GM21423 (cell line): ENCODE measurements around the gene ANXA5.

Source experiments
- ATAC-seq: cut with Tn5 transposase; IDR thresholded peaks from one replicate; pipeline ENCODE4 v1.9.1; 2021; ENCODE audit warnings: mild to moderate bottlenecking, moderate library complexity; ENCODE audit not compliant: unreplicated experiment

Gene ANXA5

GRCh38 chr4:121712001-121712651 lies 15.3 kb upstream of the ANXA5 start:
- no peak for ATAC-seq

DNA sequence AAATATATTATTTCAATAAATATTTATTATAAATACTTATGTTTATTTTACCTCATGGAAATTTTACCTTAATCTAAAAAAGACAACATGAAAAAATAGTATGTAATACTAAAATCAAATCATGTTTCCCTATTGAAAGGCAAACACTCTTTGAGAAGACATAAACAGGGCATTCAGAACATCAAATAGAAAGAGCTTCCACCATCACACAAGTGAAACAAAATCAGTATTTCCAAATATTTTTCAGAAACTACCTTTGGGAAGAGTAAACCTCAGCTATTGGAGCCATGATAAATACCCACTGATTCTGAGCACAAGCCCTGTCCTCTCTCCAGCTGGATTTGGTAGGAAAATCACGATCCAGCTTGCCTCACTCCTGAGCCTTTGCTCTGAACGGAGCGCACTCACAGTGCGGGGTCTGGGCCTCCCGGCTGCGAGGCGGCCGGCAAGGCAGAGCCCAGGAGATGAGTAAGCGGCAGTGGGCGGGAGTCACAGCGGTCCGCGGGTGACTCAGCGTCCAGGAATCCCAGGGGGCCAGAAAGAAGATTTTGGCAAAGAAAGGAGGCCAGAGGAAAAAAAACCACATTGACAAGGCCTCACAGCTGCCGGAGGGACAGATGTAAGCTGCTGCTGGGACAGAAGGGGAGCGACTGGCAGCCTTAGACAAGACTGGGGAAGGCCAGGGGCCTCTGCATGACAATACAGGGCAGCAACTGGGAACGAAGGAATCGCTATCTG lies 14.7 kb upstream of the ANXA5 start:
- ATAC-seq: peak; percentile 92

GRCh38 chr4:121709766-121710405 lies 13.1 kb upstream of the ANXA5 start:
- no peak for ATAC-seq

DNA sequence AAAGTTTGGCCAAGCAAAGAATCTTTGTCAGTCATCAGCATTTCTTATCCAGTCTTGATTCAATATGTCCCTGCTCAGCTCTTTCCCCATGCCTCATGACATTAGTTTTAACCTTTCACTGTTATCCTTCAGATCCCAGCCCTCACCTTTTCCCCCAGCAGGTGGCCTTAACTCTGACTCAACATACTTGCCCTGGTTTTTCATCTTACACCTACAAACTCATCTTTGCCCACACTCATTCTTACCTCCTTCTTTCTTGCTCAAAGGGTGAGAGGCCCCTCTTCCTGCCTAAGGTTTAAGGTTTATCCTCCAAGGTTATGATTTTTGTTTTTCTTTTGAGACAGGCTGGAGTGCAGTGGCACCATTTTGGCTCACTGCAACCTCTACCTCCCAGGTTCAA lies 10.6 kb upstream of the ANXA5 start:
- ATAC-seq: no peak

- ATAC-seq: peak; percentile 47
Observed at GRCh38 chr4:121706595-121707021, 9.8 kb upstream of the ANXA5 start.

- no peak for ATAC-seq
Observed at GRCh38 chr4:121705521-121705920, 8.7 kb upstream of the ANXA5 start.

GRCh38 chr4:121702136-121702535 lies 5.4 kb upstream of the ANXA5 start:
- no peak for ATAC-seq

DNA sequence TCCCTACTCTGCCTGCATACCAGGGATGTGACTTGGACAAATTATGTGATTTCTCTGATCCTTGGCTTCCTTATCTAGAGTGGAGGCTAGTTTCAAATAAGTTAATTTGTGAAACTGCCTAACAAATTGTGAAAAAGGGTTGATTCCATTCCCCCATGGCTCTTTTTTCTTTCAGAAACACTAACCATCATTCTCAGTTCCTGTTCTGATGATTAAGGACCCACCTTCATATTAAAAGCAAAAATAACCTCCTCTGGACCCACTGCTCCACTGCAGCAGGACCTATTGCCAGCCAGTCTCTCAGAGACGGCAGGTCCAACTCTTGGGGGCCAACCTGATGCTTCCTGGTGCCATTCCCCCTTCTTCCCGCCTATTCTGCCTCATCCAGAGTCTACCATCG lies 4.5 kb upstream of the ANXA5 start:
- no peak for ATAC-seq

GRCh38 chr4:121698236-121698671 lies 1.5 kb upstream of the ANXA5 start:
- no peak for ATAC-seq

DNA sequence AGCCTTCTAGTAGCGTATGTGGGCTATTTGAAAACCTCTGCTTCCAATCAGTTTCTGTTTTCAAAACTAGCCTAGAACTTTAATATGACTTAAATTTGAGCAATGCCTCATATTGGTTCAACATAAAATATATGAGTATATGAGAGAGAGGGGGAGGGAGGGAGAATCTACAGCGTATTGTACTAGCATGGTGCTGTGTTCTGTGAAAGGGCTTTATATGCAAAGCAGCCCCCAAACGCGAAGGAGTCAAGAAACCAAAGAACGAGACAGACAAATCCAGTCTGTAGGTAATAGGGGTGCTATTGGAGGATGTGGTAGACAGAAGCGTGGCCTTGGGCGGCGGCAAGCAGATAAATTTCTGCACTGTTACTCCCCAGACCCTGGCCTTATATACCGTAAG lies 784 bp upstream of the ANXA5 start:
- ATAC-seq: no peak

- peak; percentile 23 for ATAC-seq
Observed at GRCh38 chr4:121696170-121696580, 605 bp downstream of the ANXA5 start.

GRCh38 chr4:121693886-121694285 lies 2.9 kb downstream of the ANXA5 start:
- ATAC-seq: no peak

DNA sequence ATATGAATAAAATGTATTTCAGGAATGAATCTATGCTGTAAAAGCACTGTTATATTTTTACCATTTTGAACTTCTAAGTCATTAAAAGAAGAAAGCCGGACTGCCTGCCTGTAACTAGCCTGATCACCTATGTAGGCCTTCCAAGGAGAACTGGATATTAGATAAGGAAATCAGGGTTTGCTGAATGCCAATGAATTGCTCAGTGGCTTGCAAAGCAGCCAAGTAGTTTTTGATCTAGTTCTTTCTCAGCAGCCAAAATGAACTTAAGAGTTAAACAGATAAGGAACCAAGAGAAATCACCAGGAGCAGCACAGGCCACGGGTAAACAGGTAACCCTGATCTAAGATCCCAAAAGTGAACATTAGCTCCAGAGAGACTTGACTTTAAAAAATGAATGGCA lies 3.3 kb downstream of the ANXA5 start:
- ATAC-seq: no peak

DNA sequence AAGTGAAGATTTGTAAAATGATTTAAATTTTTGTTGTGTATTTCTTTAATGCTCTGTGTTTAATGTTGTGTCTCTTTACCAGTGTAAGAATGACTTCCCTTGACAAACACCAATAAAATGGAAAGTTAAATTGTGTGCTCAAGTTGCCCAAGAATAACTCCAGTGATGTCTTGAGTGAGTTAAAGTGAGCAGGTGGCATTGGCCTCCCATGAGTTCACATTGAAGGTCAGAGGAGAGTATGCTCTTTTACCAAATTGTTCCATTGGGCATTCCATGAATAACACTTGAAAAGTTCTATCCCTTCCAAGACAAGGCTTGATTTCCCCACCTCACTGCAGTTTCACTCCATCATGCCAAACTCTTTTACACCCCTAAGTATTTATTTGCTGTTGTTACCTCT lies 4.5 kb downstream of the ANXA5 start:
- no peak for ATAC-seq

- ATAC-seq: peak; percentile 49
Observed at GRCh38 chr4:121690001-121690400, 6.8 kb downstream of the ANXA5 start.

DNA sequence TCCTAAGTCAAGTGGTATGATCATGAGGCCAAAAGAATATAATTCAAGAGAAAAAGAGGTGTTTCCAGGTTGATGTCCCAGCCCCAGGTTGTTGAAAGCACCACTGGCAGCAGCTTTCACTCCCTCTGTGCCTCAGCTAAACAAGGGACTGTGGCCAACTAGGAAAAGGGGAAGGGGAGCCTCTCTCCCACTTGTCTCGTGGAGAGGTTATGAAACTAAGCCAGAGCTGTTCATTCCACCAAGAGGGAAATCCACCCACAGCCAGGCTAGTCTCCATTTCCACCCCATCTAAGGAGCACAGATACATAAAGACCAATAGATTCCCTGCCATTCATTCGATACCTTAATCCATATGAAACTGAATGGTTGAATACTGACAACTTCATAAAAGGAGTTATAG lies 8.1 kb downstream of the ANXA5 start:
- no peak for ATAC-seq

DNA sequence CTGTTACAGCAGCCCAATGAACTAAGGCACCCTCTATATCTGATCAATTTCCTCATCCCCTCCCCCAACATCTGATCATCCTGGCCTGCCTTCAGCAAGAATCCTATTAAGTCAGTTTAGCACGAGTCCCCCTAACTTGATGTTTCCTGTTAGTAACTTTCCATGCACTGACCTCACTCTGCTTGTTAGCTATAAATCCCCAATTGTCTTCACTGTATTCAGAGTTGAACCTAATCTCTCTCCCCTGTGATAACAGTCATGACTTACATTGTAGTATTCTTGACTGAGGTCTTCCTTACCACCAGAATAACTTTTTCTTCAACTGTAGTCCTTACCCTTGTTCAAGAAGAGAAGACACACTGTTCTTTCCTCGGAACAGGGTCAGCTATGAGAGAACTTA lies 8.5 kb downstream of the ANXA5 start:
- no peak for ATAC-seq

- ATAC-seq: no peak
Observed at GRCh38 chr4:121686255-121686654, 10.5 kb downstream of the ANXA5 start.

- ATAC-seq: no peak
Observed at GRCh38 chr4:121685257-121685656, 11.5 kb downstream of the ANXA5 start.

DNA sequence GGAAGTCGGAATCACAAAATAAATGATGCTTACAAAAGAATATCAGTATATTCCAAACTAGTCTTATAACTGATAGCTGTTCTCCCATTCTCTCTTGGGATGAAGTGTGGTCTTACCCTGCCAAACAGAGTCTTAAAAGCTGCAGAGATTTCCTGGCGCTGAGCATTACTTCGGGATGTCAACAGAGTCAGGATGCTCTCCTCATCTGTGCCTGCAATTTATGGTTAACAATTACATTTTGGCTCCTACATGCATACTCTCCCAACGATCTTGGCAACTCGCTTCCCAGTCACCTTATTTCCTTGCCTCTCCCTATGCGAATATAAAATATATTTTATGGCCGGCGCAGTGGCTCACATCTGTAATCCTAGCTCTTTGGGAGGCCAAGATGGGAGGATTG lies 12.2 kb downstream of the ANXA5 start:
- no peak for ATAC-seq

DNA sequence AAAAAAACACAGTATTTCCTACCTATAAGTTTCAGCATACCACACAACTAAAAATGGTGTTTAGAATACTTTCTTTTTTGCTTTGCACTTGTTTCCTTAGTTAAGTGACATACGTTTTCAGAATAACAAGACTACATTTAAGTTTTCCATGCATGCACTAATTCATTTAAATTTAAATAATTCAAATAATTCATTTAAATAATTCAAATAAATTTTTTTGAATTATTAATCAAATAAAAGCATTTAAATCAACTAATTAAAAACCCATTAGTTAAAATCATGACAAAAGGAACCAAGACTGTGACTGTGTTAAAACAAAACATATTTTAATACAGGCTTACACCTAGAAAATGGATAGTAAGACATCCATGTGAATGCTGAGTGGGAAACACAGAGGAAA lies 12.8 kb downstream of the ANXA5 start:
- no peak for ATAC-seq

- no peak for ATAC-seq
Observed at GRCh38 chr4:121680571-121680970, 16.2 kb downstream of the ANXA5 start.
